ENCODE measurements around the gene FTH1.
A peak's percentile ranks its signal among the peaks of the same experiment; 100 is the strongest.
"Not testable (repeated sequence)": the region's sequence is repeated elsewhere in the genome, so short reads cannot be mapped to it uniquely, and the experiment has no call there.

Gene FTH1

DNA sequence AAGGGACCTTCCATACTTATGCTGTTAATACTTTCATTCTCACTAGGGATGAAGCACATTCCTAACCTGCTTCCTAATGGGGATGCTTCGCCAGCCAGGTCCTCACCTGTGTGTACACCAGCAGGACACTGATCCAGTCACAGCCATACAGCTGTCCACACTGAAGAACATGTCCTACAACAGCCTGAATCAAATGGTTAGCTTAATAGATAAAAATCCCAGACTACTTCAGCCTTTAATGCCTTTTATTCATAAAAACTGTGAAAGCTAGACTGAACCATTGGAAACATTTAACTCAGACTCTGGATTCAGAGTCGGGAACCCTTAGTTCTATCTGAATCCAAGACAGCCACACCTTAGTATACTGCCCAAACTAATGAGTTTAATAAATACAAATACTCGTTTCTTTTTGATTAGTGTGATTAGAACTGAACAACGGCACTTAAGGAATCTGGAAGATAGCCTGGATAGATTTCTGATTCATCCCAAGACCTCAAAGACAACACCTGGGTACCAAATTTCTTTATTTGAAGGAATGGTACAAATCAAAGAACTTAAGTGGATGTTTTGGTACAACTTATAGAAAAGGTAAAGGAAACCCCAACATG, 3.3 kb downstream of the FTH1 start:
- FAIRE-seq (no peak), DNase-seq (ENCODE audit: low spot score) (no peak)

- FAIRE-seq (no peak), DNase-seq (ENCODE audit: low spot score) (no peak)
Measured at GRCh38 chr11:61963282-61964057, 4.0 kb downstream of the FTH1 start.

DNA sequence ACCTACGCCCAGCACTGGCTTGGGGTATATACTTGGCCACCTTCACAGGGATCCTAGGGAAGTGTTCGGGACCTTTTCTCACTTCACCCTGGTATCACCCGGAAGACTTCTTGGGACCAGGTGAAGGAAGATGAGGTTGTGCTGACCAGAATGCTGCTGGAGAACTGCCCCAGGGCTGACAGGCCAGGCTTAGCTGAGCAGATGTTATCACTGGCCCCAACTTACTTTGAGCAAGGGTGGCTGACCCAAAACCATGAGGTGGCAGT, 4.5 kb downstream of the FTH1 start:
- no peak for DNase-seq (ENCODE audit: low spot score)
- FAIRE-seq: no peak

- DNase-seq (ENCODE audit: low spot score) (no peak), FAIRE-seq (no peak)
Measured at GRCh38 chr11:61962213-61963015, 5.0 kb downstream of the FTH1 start.

DNA sequence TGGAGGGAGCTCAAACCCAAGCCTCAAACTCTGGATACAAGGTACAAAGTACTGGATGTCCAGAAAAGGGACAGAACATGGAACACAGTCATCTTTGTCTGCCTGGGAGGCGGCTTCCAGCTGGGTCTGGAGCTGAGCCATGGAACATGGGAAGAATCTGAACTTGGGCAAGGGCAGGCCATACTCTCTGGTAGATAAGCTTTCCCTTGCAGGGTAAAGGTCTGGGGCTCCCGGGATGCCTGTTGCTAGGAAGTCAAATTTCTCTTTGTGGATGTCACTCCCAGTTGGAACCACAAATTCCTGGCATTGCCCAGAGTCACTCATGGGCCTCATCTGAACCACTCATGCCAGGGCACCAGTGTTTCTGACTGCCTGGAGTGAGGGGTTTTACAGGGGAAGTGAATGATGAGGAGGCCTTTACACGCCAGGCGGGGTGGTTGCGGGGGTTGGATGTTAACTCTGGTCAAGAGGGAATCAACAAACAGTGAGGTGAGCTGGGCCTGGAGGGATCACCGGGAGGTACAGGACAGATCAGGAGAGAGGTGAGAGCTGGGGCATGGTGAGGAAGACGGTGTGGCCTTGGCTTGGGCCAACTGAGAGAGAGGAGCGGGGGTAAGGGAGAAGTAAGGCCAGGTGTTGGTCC, 5.7 kb downstream of the FTH1 start:
- no peak for FAIRE-seq
- no peak for DNase-seq (ENCODE audit: low spot score)

DNA sequence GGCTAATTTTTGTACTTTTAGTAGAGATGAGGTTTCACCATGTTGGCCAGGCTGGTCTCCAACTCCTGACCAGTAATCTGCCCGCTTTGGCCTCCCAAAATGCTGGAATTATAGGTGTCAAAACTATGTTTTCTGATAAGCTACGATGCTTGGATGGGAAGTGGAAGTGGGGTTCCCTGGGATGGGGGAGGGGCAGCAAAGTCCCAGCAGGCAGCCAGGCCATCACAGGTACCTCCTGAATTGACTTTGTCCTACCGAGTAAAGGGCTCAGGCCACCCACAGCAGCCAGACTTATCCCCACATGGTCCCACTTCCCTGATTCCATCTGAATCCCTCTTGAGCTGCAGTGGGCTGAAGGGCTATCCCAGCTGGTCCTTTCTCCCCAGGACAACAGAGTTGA, 6.9 kb downstream of the FTH1 start:
- FAIRE-seq (no peak), DNase-seq (ENCODE audit: low spot score) (no peak)

GRCh38 chr11:61959678-61960077, 7.8 kb downstream of the FTH1 start:
- DNase-seq (ENCODE audit: low spot score) (no peak), FAIRE-seq (no peak)

DNA sequence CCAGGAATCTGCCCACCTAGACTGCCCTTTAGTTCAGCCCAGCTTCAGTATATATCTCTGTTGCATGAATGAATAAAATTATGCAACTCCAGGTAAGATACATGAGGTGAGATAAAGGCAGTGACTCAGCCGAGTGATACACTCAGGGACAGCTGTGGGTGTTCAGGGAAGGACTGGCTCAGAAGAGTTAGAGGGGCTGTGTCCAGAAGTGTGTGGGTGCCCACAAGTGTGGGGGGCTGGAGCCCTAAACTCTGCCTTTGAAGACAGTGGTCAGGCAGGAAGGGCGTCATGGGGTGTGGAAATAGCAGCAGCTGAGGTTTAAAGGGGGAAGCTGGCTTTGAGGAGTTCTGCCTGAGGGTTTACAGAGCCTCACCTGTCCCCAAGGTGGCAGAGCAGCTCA, 8.3 kb downstream of the FTH1 start:
- FAIRE-seq: no peak
- no peak for DNase-seq (ENCODE audit: low spot score)

DNA sequence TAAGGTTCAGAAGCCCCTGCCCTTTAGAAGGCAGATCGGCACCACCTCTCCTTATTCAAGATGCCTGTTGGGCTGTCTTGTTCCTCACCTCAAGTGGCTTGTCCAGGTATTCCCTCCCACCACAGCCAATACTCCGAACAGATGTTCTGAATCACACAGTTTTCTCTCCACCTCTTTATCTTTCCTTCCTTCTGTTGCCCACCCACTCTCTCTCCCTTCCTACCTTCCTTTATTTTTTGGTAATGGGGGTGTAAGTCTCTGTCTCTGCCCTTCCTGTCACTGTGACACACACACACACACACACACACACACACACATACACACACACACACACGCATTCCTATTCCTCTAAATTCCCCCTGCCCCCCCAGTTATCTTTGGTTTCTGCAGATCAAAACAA, 8.8 kb downstream of the FTH1 start:
- DNase-seq (ENCODE audit: low spot score) (no peak), FAIRE-seq (no peak)

DNA sequence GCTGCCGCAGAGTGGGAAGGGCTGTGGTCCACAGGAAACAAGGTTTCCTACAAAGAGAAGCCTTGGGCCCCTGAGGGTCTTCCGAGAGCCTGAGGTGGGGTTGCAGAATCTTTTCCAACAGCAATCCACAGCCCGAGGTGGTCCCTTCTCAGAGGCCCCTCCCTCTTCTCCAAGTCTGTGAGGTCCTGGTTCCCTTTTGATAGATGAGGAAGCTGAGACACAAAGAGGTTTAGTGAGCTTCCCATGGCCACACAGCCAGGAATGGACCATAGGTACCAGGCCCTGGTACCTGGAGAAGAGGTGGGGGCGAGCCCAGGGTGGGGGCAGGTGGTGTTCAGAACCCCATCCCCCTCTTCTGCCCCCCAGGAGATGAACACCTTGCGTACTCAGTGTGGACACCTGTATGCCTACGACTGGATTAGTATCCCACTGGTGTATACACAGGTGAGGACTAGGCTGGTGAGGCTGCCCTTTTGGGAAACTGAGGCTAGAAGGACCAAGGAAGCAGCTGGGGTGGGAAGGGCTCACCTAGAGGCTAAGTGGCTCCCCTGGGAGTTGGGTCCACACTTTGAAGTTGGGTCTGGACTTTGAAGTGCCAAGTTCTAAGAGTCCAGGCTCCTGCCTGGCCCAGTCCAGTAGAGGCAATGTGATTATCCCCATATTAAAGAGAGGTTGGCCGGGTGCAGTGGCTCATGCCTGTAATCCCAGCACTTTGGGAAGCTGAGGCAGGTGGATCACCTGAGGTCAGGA, 10.2 kb downstream of the FTH1 start:
- FAIRE-seq: no peak

GRCh38 chr11:61956191-61957020, 11.0 kb downstream of the FTH1 start:
- FAIRE-seq (no peak), DNase-seq (ENCODE audit: low spot score) (no peak)

More for the DNA sequence above, 10.2 kb downstream of the FTH1 start:
- no peak for DNase-seq (ENCODE audit: low spot score)

DNA sequence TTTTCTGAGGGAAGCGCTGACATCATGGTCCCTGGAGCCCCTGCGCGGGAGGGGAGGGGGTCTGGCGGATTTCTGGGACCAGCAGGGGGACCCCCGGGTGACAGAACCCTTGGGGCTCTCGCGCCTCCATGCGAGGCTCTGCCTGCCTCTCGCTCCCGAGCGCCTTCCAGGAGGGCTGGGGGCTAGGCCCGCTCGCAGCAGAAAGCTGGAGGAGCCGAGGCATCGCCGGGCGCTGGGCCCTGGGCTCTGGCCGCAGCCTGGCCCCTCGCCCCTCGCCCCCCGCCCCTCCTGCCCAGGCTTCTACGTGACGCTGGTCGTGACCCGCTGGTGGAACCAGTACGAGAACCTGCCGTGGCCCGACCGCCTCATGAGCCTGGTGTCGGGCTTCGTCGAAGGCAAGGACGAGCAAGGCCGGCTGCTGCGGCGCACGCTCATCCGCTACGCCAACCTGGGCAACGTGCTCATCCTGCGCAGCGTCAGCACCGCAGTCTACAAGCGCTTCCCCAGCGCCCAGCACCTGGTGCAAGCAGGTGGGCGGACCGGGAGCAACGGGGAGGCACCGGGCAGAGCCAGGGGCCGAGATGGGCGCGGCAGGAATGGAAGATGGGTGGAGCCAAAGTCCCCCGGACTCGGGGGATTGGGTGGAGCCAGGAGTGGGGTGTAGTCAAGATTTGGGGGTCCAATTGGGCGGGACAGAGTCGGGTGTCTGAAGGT, 11.9 kb downstream of the FTH1 start:
- FAIRE-seq (no peak), DNase-seq (ENCODE audit: low spot score) (no peak)

DNA sequence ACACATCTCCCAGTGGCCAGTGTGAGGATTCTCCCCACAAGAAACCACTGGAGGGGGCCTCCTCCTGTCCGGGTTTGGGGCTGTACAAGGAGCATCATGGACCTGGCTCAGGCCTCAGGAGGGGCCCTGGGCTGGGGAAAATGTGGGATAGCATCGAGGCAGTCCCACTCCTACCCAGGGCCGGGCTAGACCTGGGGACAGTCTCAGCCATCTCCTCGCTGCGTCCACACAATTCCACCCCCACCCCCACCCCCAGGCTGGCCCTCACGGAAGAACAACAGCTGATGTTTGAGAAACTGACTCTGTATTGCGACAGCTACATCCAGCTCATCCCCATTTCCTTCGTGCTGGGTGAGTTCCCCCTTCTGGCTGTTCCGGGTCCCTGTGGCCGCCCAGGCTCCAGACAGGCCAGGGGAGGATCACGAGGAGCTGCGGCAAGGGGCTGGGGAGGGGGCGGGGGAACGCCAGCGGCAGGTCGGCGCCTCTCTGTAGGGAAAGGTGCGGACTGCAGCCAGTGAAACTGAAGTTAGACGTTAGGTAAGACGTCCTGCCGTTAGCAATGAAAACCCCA, 12.5 kb downstream of the FTH1 start:
- FAIRE-seq: no peak
- DNase-seq (ENCODE audit: low spot score): peak; percentile 53

GRCh38 chr11:61954106-61954850, 13.2 kb downstream of the FTH1 start:
- FAIRE-seq (no peak), DNase-seq (ENCODE audit: low spot score) (no peak)

GRCh38 chr11:61953632-61954031, 13.8 kb downstream of the FTH1 start:
- not testable (repeated sequence) for DNase-seq (ENCODE audit: low spot score); FAIRE-seq

DNA sequence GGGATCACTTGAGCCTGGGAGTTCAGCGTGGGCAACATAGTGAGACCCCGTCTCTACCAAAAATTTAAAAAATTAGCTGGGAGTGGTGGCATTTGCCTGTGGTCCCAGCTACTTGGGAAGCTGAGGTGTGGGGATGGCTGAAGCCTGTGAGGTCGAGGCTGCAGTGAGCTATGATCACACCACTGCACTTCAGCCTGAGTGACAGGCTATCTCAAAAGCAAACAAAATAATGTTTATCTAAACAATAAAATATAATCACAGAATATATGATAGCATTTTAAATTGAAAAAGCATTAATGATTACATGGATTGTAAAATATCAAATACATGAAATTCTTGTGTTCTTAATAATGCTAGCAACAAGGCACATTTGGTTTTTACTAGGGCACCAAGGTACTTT, 14.6 kb downstream of the FTH1 start:
- no peak for DNase-seq (ENCODE audit: low spot score)
- FAIRE-seq: no peak

DNA sequence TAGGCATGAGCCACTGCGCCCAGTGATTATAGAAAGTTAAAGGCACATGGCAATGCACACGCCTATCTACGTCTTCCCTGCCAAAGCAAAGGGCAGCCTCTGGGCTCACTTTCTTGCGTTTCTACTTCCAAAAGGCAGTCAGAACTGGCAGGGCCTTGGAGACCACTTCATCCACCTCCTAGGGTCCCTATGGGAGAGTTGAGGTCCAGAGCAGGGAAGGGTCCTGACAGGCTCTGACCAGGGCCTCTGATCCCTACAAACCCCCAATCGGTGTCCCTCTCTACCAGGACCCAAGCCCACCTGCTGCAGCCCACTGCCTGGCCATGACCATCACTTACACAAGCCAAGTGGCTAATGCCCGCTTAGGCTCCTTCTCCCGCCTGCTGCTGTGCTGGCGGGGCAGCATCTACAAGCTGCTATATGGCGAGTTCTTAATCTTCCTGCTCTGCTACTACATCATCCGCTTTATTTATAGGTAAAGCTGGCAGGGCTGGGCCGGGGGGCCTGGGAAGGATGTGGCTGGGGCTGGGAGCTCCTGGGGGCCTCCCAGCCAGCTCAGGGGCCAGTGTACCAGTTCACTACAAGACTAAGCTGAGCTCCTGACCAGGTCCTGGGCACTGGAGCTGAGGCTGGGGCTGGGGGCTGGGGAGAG, 15.8 kb downstream of the FTH1 start:
- DNase-seq (ENCODE audit: low spot score) (no peak), FAIRE-seq (no peak)

DNA sequence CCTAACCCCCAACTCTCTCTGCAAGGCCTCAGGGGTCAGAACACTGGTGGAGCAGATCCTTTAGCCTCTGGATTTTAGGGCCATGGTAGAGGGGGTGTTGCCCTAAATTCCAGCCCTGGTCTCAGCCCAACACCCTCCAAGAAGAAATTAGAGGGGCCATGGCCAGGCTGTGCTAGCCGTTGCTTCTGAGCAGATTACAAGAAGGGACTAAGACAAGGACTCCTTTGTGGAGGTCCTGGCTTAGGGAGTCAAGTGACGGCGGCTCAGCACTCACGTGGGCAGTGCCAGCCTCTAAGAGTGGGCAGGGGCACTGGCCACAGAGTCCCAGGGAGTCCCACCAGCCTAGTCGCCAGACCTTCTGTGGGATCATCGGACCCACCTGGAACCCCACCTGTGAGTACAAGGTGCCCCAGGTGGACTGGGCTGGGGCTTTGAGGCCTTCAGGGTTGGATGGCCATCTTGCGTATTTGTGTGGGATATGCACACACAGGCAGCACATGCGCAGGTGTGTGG, 17.3 kb downstream of the FTH1 start, which contains the start of gene BEST1:
BEST1 (plus strand) TSS at position 317 of the 513 bp plus-strand sequence. CDS start 1,456 bp downstream, outside the sequence.
- no peak for FAIRE-seq
- DNase-seq (ENCODE audit: low spot score): no peak

Measured in urothelium cell line (cell line).